Measurements from ENCODE around the gene HDAC11.

DNA sequence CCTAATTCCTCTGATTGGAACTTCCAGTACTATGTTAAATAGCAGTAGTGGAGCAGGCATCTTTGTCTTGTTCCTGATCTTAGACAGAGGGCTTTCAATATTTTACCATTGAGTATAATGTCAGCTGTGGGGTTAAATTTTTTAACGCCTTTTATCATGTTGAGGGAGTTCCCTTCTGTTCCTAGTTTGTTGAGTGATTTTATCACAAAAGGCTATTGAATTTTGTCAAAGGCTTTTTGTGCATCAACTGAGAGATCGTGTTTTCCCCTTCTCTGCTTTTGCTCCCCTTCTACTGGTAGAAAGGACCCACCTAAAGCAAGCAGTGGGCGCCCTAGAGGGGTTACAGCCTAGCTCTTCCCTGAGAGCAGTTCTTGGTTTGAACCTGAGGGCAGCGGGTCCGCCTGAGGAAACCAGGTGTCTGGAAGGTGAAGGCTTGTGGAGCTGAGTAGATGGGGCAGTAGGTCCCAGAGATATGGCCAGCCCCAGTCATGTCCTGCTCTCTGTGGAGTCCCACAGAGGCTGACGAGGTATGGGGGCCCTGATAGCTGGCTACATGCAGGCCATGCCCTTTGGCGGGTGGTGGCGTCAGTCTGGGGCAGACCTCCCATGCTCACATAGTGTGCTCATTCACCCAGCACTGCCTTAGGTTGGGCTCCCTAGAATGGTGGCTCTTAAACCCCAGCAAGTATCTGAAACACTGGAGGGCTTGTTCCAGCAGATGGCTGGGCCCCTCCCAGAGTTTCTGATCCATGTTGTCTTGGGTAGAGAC is 11.3 kb downstream of the HDAC11 start:
- TF ChIP-seq, protein P1, sequence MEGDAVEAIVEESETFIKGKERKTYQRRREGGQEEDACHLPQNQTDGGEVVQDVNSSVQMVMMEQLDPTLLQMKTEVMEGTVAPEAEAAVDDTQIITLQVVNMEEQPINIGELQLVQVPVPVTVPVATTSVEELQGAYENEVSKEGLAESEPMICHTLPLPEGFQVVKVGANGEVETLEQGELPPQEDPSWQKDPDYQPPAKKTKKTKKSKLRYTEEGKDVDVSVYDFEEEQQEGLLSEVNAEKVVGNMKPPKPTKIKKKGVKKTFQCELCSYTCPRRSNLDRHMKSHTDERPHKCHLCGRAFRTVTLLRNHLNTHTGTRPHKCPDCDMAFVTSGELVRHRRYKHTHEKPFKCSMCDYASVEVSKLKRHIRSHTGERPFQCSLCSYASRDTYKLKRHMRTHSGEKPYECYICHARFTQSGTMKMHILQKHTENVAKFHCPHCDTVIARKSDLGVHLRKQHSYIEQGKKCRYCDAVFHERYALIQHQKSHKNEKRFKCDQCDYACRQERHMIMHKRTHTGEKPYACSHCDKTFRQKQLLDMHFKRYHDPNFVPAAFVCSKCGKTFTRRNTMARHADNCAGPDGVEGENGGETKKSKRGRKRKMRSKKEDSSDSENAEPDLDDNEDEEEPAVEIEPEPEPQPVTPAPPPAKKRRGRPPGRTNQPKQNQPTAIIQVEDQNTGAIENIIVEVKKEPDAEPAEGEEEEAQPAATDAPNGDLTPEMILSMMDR (conservative IDR thresholded peaks at IDR 0.05; ENCODE audit: low read depth, low read length): no peak
- no peak for TF ChIP-seq EZH2 (IDR thresholded peaks at IDR 0.05; ENCODE audit: borderline replicate concordance, low read depth, low read length, poor library complexity, severe bottlenecking)
